ENCODE measurements around the gene OSBPL5. TPM values are rescaled to one million over a fixed set of nuclear protein-coding genes. Genes with fewer than 3 reads are reported as not detected.

OSBPL5 gene
- polyA plus RNA-seq (2011; rRNA removed) (1.6 and 2.3 TPM in 2 replicates), polyA plus RNA-seq (2017; fragmentation: RNase III; extraction: RNeasy Plus Mini Kit Qiagen cat#74134 plus additional on column Dnase treatment) (4.1 to 5.3 TPM (median 4.6 TPM) in 3 replicates), polyA minus RNA-seq (2011; rRNA and poly(A)+ RNA removed) (4.1 and 4.4 TPM in 2 replicates)
- 3.5 and 4.5 TPM in 2 replicates for polyA plus RNA-seq (2012; cell fraction: cytosol; rRNA removed)
- polyA plus RNA-seq (2012; cell fraction: nucleus; rRNA removed): 23.7 and 26.8 TPM in 2 replicates

- ATAC-seq: peak; percentile 63 to 74
These were observed at the start of gene OSBPL5 for GRCh38 chr11:3165152-3165705. TSS of gene OSBPL5 (minus strand) at chr11:3165310. CDS start at chr11:3129148, 36,162 bp downstream.

GRCh38 chr11:3214420-3214699 is 49.2 kb upstream of the OSBPL5 start:
- ChIA-PET POLR2A (no interaction called here), CTCF (interaction anchor here (1.0 to 3.6 kb wide), 2 partner anchors 123 to 178 kb away, joined by 4 to 19 read pairs; no protein-coding TSS in a partner anchor)
- FAIRE-seq (no peak), ATAC-seq (no peak), DNase-seq (ENCODE audit: low read depth in 1 of 2, low spot score in 1 of 2) (no peak)
- Histone ChIP-seq H3K9me3 (peaks cover 6% of the 10 kb centered on the region; the same call in 2 of the 3 replicates), H3K4me2 (no peak overlapping the region), H3K4me1 (peaks cover 5% of the 10 kb centered on the region; the same call in 1 of the 3 replicates), H3K27ac (no peak overlapping the region), H3K4me3 (no peak overlapping the region)
- WGBS (ENCODE audit: missing lambda C conversion rate): 29% methylated on average over 4 of the region's 4 CpGs
- TF ChIP-seq POLR2A (IDR thresholded peaks at IDR 0.05; ENCODE audit: low read length): no peak
- no peak for TF ChIP-seq MYC (IDR thresholded peaks at IDR 0.05; ENCODE audit: borderline replicate concordance, low read length)
- TF ChIP-seq EHF (CRISPR knock-in tag; IDR thresholded peaks at IDR 0.05): no peak
- no peak for TF ChIP-seq HDAC2 (IDR thresholded peaks at IDR 0.05)
- TF ChIP-seq RARB (CRISPR knock-in tag; IDR thresholded peaks at IDR 0.05): no peak
- no peak for TF ChIP-seq HEYL (CRISPR knock-in tag; IDR thresholded peaks at IDR 0.05)
- no peak for TF ChIP-seq USF2 (IDR thresholded peaks at IDR 0.05)
- TF ChIP-seq FOSL2 (IDR thresholded peaks at IDR 0.05): no peak
- no peak for TF ChIP-seq FOSL2 (CRISPR knock-in tag; IDR thresholded peaks at IDR 0.05)
- no peak for TF ChIP-seq MAX (IDR thresholded peaks at IDR 0.05)
- TF ChIP-seq SREBF2 (IDR thresholded peaks at IDR 0.05): no peak
- no peak for TF ChIP-seq KDM1A (IDR thresholded peaks at IDR 0.05; ENCODE audit: low read depth)
- no peak for TF ChIP-seq ELK1 (IDR thresholded peaks at IDR 0.05; ENCODE audit: low read depth, low read length)
- TF ChIP-seq RCOR1 (IDR thresholded peaks at IDR 0.05; ENCODE audit: low read depth, low read length): no peak
- no peak for TF ChIP-seq RFX5 (IDR thresholded peaks at IDR 0.05)
- no peak for TF ChIP-seq TP53 (CRISPR knock-in tag; IDR thresholded peaks at IDR 0.05)
- no peak for TF ChIP-seq GATA3 (IDR thresholded peaks at IDR 0.05; ENCODE audit: borderline replicate concordance)
- no peak for TF ChIP-seq HOXB5 (CRISPR knock-in tag; IDR thresholded peaks at IDR 0.05)
- TF ChIP-seq, protein P1, sequence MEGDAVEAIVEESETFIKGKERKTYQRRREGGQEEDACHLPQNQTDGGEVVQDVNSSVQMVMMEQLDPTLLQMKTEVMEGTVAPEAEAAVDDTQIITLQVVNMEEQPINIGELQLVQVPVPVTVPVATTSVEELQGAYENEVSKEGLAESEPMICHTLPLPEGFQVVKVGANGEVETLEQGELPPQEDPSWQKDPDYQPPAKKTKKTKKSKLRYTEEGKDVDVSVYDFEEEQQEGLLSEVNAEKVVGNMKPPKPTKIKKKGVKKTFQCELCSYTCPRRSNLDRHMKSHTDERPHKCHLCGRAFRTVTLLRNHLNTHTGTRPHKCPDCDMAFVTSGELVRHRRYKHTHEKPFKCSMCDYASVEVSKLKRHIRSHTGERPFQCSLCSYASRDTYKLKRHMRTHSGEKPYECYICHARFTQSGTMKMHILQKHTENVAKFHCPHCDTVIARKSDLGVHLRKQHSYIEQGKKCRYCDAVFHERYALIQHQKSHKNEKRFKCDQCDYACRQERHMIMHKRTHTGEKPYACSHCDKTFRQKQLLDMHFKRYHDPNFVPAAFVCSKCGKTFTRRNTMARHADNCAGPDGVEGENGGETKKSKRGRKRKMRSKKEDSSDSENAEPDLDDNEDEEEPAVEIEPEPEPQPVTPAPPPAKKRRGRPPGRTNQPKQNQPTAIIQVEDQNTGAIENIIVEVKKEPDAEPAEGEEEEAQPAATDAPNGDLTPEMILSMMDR (IDR thresholded peaks at IDR 0.05): no peak
- no peak for TF ChIP-seq CHD4 (IDR thresholded peaks at IDR 0.05; ENCODE audit: borderline replicate concordance)
- TF ChIP-seq, protein P2, sequence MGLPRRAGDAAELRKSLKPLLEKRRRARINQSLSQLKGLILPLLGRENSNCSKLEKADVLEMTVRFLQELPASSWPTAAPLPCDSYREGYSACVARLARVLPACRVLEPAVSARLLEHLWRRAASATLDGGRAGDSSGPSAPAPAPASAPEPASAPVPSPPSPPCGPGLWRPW (IDR thresholded peaks at IDR 0.05): no peak

More at GRCh38 chr11:3165152-3165705, at the start of gene OSBPL5:
- 5% methylated on average over 22 of the region's 63 CpGs for WGBS (ENCODE audit: missing lambda C conversion rate)
- Histone ChIP-seq H3K27ac (peak within 1 kb of the TSS; percentile 92 to 97), H3K4me2 (peak within 1 kb of the TSS; percentile 91), H3K4me1 (peaks cover 17% of the 10 kb centered on the region), H3K9me3 (no peaks in the 10 kb centered on the region), H3K4me3 (peak within 1 kb of the TSS; percentile 97)
- POLR2A ChIA-PET: no interaction called here
- FAIRE-seq (no peak), DNase-seq (ENCODE audit: low read depth in 1 of 2, low spot score in 1 of 2) (peak; percentile 22 to 47)
- CTCF ChIA-PET: interaction anchor here (1.8 to 2.0 kb wide), 2 partner anchors 51 to 74 kb away, joined by 4 to 7 read pairs; no protein-coding TSS in a partner anchor
- TF ChIP-seq USF2 (IDR thresholded peaks at IDR 0.05) (no peak), FOSB (CRISPR knock-in tag; IDR thresholded peaks at IDR 0.05) (no peak), JUN (IDR thresholded peaks at IDR 0.05) (peak in 1 of 2 experiments; percentile 56; a peak in 1 of 5 replicates), POLR2A (IDR thresholded peaks at IDR 0.05; ENCODE audit: low read length) (peak; percentile 37), EP300 (IDR thresholded peaks at IDR 0.05) (no peak), MAX (IDR thresholded peaks at IDR 0.05) (0 out of 2 replicates have a peak, but pooled peaks have one; percentile 33)
- TF ChIP-seq, protein P3, sequence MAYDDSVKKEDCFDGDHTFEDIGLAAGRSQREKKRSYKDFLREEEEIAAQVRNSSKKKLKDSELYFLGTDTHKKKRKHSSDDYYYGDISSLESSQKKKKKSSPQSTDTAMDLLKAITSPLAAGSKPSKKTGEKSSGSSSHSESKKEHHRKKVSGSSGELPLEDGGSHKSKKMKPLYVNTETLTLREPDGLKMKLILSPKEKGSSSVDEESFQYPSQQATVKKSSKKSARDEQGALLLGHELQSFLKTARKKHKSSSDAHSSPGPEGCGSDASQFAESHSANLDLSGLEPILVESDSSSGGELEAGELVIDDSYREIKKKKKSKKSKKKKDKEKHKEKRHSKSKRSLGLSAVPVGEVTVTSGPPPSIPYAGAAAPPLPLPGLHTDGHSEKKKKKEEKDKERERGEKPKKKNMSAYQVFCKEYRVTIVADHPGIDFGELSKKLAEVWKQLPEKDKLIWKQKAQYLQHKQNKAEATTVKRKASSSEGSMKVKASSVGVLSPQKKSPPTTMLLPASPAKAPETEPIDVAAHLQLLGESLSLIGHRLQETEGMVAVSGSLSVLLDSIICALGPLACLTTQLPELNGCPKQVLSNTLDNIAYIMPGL (CRISPR knock-in tag; IDR thresholded peaks at IDR 0.05; ENCODE audit: borderline replicate concordance): no peak
